H1 (cell line): Measurements from ENCODE around the gene MRPL9. TPM values are rescaled to one million over a fixed set of nuclear protein-coding genes. Genes with fewer than 3 reads are reported as not detected.

Experiments
- CTCF ChIA-PET: fragments of 300-600 bp; sonication (Branson Sonifier 250); formaldehyde crosslinking; loops from one replicate; lab custom pipeline; 2021; ENCODE audit not compliant: partially characterized antibody; lab: Charles Lee
- POLR2A ChIA-PET: fragments of 300-600 bp; sonication (Branson Sonifier 250); formaldehyde crosslinking; loops from one replicate; lab custom pipeline; 2021; ENCODE audit warnings: inconsistent platforms; ENCODE audit not compliant: partially characterized antibody; lab: Charles Lee
- DNase-seq, 2 experiments: peaks; one replicate each; pipeline versions ENCODE4 v3.0.0 to v3.0.0-alpha.2; 2010 to 2022; ENCODE audit warnings: low spot score in 2 of 2, low read depth in 1 of 2, mixed read lengths in 1 of 2
- FAIRE-seq: peaks from 2 replicates; lab custom pipeline; 2011; peaks lifted over from hg19 to GRCh38; lab: Jason Lieb, UNC
- H2AFZ ChIP-seq: 2 replicates; pipeline ENCODE4 v1.8.1; 2012; ENCODE audit warnings: low read length, inconsistent platforms
- H2AK5ac ChIP-seq: 2 replicates; pipeline ENCODE4 v1.6.1; 2013; ENCODE audit warnings: low read depth, low read length
- H2BK120ac ChIP-seq: replicated peaks from 2 replicates; pipeline ENCODE3; 2013; ENCODE audit warnings: low read depth, low read length, inconsistent platforms
- H2BK12ac ChIP-seq: 2 replicates; pipeline ENCODE4 v1.6.1; 2013; ENCODE audit warnings: low read depth, low read length
- H2BK15ac ChIP-seq: 2 replicates; pipeline ENCODE4 v1.6.1; 2013; ENCODE audit warnings: low read length
- H2BK20ac ChIP-seq: 2 replicates; pipeline ENCODE4 v1.6.1; 2013; ENCODE audit warnings: low read length
- H2BK5ac ChIP-seq: 2 replicates; pipeline ENCODE4 v1.6.1; 2013; ENCODE audit warnings: low read depth, low read length
- H3K14ac ChIP-seq: 2 replicates; pipeline ENCODE4 v1.6.1; 2013; ENCODE audit warnings: inconsistent platforms; ENCODE audit not compliant: insufficient read length
- H3K18ac ChIP-seq: 2 replicates; pipeline ENCODE4 v1.6.1; 2013; ENCODE audit warnings: low read length; ENCODE audit errors: extremely low read depth
- H3K23ac ChIP-seq: 2 replicates; pipeline ENCODE4 v1.6.1; 2013; ENCODE audit warnings: inconsistent platforms; ENCODE audit not compliant: insufficient read length
- H3K23me2 ChIP-seq: 2 replicates; pipeline ENCODE4 v1.6.1; 2013; ENCODE audit warnings: low read depth, low read length
- H3K27ac ChIP-seq: 2 replicates; pipeline ENCODE4 v1.6.1; 2011; ENCODE audit warnings: low read depth, low read length, inconsistent platforms
- H3K27me3 ChIP-seq, 4 experiments: replicated peaks in 1 of 4; 1 replicate in 1 of 4; 2 replicates in 3 of 4; pipeline versions ENCODE4 v1.6.1 to v1.8.1; 2011 to 2013; ENCODE audit warnings: low read length in 3 of 4, mild to moderate bottlenecking in 3 of 4, inconsistent platforms in 2 of 4, mixed read lengths in 2 of 4, moderate library complexity in 1 of 4; ENCODE audit not compliant: control insufficient read depth in 3 of 4, insufficient read depth in 3 of 4; ENCODE audit errors: extremely low read depth in 1 of 4
- H3K36me3 ChIP-seq, 4 experiments: 2 replicates each; pipeline versions ENCODE4 v1.6.1 to v1.8.1; 2011 to 2013; ENCODE audit warnings: mild to moderate bottlenecking in 4 of 4, low read length in 3 of 4, moderate library complexity in 2 of 4, control low read depth in 1 of 4, inconsistent platforms in 1 of 4; ENCODE audit not compliant: insufficient read depth in 4 of 4, control insufficient read depth in 2 of 4
- H3K4ac ChIP-seq: replicated peaks from 2 replicates; pipeline ENCODE3; 2013; ENCODE audit warnings: low read length, low read depth, mixed read lengths, inconsistent platforms; ENCODE audit not compliant: insufficient read length
- H3K4me1 ChIP-seq, 4 experiments: replicated peaks in 1 of 4; 1 replicate in 1 of 4; 2 replicates in 3 of 4; pipeline versions ENCODE4 v1.6.1 to v1.8.1; 2011 to 2013; ENCODE audit warnings: low read length in 3 of 4, inconsistent platforms in 2 of 4, mixed read lengths in 1 of 4; ENCODE audit not compliant: insufficient read depth in 4 of 4, control insufficient read depth in 3 of 4
- H3K4me2 ChIP-seq, 2 experiments: 2 replicates each; pipeline versions ENCODE4 v1.6.1 to v1.8.1; 2011 to 2013; ENCODE audit warnings: low read depth in 2 of 2, low read length in 2 of 2, control low read depth in 1 of 2, inconsistent platforms in 1 of 2, mild to moderate bottlenecking in 1 of 2; ENCODE audit not compliant: insufficient read depth in 1 of 2
- H3K4me3 ChIP-seq, 4 experiments: fragments of 200-600, 300-600 bp in 1 of 4; sonication (generic), shearing (Covaris generic), sonication (Bioruptor Twin) in 1 of 4; 2 replicates each; pipeline versions ENCODE4 v1.5.1 to v1.8.1; 2011 to 2016; ENCODE audit warnings: low read length in 4 of 4, low read depth in 3 of 4, control low read depth in 2 of 4, inconsistent platforms in 2 of 4, mild to moderate bottlenecking in 2 of 4, mixed read lengths in 1 of 4, moderate library complexity in 1 of 4; ENCODE audit not compliant: insufficient read depth in 2 of 4; ENCODE audit errors: extremely low read depth in 1 of 4
- H3K56ac ChIP-seq: replicated peaks from 2 replicates; pipeline ENCODE3; 2013; ENCODE audit warnings: low read depth, mild to moderate bottlenecking, mixed read lengths, low read length, inconsistent platforms; ENCODE audit not compliant: insufficient read length
- H3K79me1 ChIP-seq: 2 replicates; pipeline ENCODE4 v1.6.1; 2013; ENCODE audit warnings: low read depth, low read length, control low read depth
- H3K79me2 ChIP-seq, 2 experiments: 2 replicates each; pipeline versions ENCODE4 v1.6.1 to v1.8.1; 2012 to 2013; ENCODE audit warnings: low read length in 2 of 2, mild to moderate bottlenecking in 2 of 2, inconsistent platforms in 1 of 2; ENCODE audit not compliant: insufficient read depth in 2 of 2, control insufficient read depth in 1 of 2
- H3K9ac ChIP-seq, 4 experiments: replicated peaks in 1 of 4; 1 replicate in 1 of 4; 2 replicates in 3 of 4; pipeline versions ENCODE4 v1.6.1 to v1.8.1; 2011 to 2013; ENCODE audit warnings: low read depth in 3 of 4, low read length in 3 of 4, control low read depth in 2 of 4, mild to moderate bottlenecking in 2 of 4, moderate library complexity in 2 of 4, inconsistent platforms in 1 of 4; ENCODE audit errors: extremely low read depth in 1 of 4
- H3K9me3 ChIP-seq, 2 experiments: 2 replicates each; pipeline versions ENCODE4 v1.6.1 to v1.8.1; 2012 to 2013; ENCODE audit warnings: mild to moderate bottlenecking in 2 of 2, moderate library complexity in 2 of 2, control low read depth in 1 of 2, inconsistent platforms in 1 of 2, low read depth in 1 of 2, low read length in 1 of 2, mixed read lengths in 1 of 2; ENCODE audit not compliant: insufficient read depth in 2 of 2
- H4K20me1 ChIP-seq, 2 experiments: replicated peaks in 1 of 2; 2 replicates each; pipeline versions ENCODE3 to v1.8.1; 2011 to 2013; ENCODE audit warnings: inconsistent platforms in 2 of 2, low read length in 2 of 2, mild to moderate bottlenecking in 1 of 2; ENCODE audit not compliant: insufficient read depth in 2 of 2, control insufficient read depth in 1 of 2
- H4K5ac ChIP-seq: 2 replicates; pipeline ENCODE4 v1.6.1; 2013; ENCODE audit warnings: low read length, low read depth, mixed read lengths, inconsistent platforms; ENCODE audit not compliant: insufficient read length
- H4K8ac ChIP-seq: 2 replicates; pipeline ENCODE4 v1.8.0; 2013; ENCODE audit warnings: mild to moderate bottlenecking, moderate library complexity, low read length, inconsistent platforms; ENCODE audit not compliant: insufficient read depth; ENCODE audit errors: extremely low read depth
- H4K91ac ChIP-seq: replicated peaks from 2 replicates; pipeline ENCODE3; 2013; ENCODE audit warnings: low read length, mixed read lengths, inconsistent platforms; ENCODE audit not compliant: insufficient read length
- HDAC6 ChIP-seq: IDR thresholded peaks from one replicate; pipeline ENCODE4 v1.7.1; 2012; ENCODE audit warnings: low read depth, mild to moderate bottlenecking, inconsistent platforms, low read length, moderate library complexity
- WGBS, 2 experiments: shearing (Covaris generic) in 1 of 2; methylation state at CpG; one replicate each; pipeline versions ENCODE4 v1.1.6 to v1.1.7; 2013 to 2015; ENCODE audit warnings: low lambda C conversion rate in 2 of 2, mixed read lengths in 2 of 2, inconsistent platforms in 1 of 2, low coverage in 1 of 2, missing lambda C conversion rate in 1 of 2; ENCODE audit not compliant: insufficient replicate concordance in 2 of 2, insufficient coverage in 1 of 2, insufficient read length in 1 of 2; ENCODE audit errors: extremely low coverage in 1 of 2, missing lambda C conversion rate in 1 of 2; 5-methylcytosine and 5-hydroxymethylcytosine counted together
- polyA plus RNA-seq, 7 experiments: library from polyadenylated mRNA; depleted of rRNA in 3 of 7; stranded (reverse) in 5 of 7; unstranded in 2 of 7; fragments of >200 nt in 5 of 7; fragments of 200-250 nt in 2 of 7; gene quantifications; 1 replicate in 5 of 7; 2 replicates in 1 of 7; 4 replicates in 1 of 7; pipeline versions ENCODE4 v1.2.1 to v1.2.3, GENCODE V29; 2011 to 2013; ENCODE audit warnings: missing spikeins in 2 of 7, mixed read lengths in 2 of 7
- total RNA-seq: library from RNA; stranded (reverse); fragmentation: NEBNext Ultra II Directional; extraction: Animal tissue kit (Norgen Biotek cat#: 25700); gene quantifications from 2 replicates; pipeline ENCODE4 v1.2.1, GENCODE V29; 2021

Gene MRPL9
- total and polyA plus RNA-seq, 2 of the 8 experiments (the other 6 are each of a cell fraction or from before 2014, with no cell fraction given) = 74.9 to 113 TPM

- no peak overlapping the region for H3K14ac ChIP-seq
- no peaks in the 10 kb centered on the region for H3K9me3 ChIP-seq
- no peak overlapping the region for H2BK5ac ChIP-seq
- TF ChIP-seq HDAC6 = no peak
- ChIA-PET CTCF (interaction anchor here (0.6 to 2.6 kb wide), 8 partner anchors 9 to 174 kb away, joined by 3 to 12 read pairs (median 4); no protein-coding TSS in a partner anchor), POLR2A (no interaction called here)
- H3K4me1 ChIP-seq = no peaks in the 10 kb centered on the region; a peak in 1 of 7 replicates
- no peak overlapping the region for H3K4ac ChIP-seq
- no peak overlapping the region for H4K5ac ChIP-seq
- H3K36me3 ChIP-seq = no peaks in the 10 kb centered on the region
- H2AFZ ChIP-seq = no peak overlapping the region
- H4K91ac ChIP-seq = no peak overlapping the region
- H3K79me2 ChIP-seq = no peaks in the 10 kb centered on the region
- H3K56ac ChIP-seq = no peak overlapping the region
- H3K27me3 ChIP-seq = peaks cover 0 to 3% (median 1%) of the 10 kb centered on the region in 4 experiments; a peak in 1 of 7 replicates
- FAIRE-seq (no peak), DNase-seq (no peak)
- no peak overlapping the region for H2BK20ac ChIP-seq
- no peak overlapping the region for H3K9ac ChIP-seq
- no peaks in the 10 kb centered on the region for H4K20me1 ChIP-seq
- H2AK5ac ChIP-seq = no peak overlapping the region
- WGBS, 2 experiments = 83 to 100% methylated on average over 1 to 5 of the region's 5 CpGs
- no peak overlapping the region for H4K8ac ChIP-seq
- H3K18ac ChIP-seq = no peak overlapping the region; the same call in 1 of the 2 replicates
- no peak overlapping the region for H2BK12ac ChIP-seq
- no peak overlapping the region for H3K4me3 ChIP-seq
- no peaks in the 10 kb centered on the region for H3K23me2 ChIP-seq
- H2BK15ac ChIP-seq = no peak overlapping the region
- H2BK120ac ChIP-seq = no peak overlapping the region
- H3K27ac ChIP-seq = no peak overlapping the region
- no peak overlapping the region for H3K4me2 ChIP-seq
- no peak overlapping the region for H3K23ac ChIP-seq
- H3K79me1 ChIP-seq = no peaks in the 10 kb centered on the region
Observed at GRCh38 chr1:151798571-151798970, 35.3 kb upstream of the MRPL9 start.
